Nucleus accumbens (tissue), 56 donors: Measurements from ENCODE around the gene ALG8.
A peak's percentile ranks its signal among the peaks of the same experiment; 100 is the strongest.
"Not testable (repeated sequence)": the region's sequence is repeated elsewhere in the genome, so short reads cannot be mapped to it uniquely, and the experiment has no call there.

ENCODE experiments used
- DNase-seq, 56 donors: peaks; one replicate each; lab custom pipeline; 2025; lab: John Stamatoyannopoulos, UW

Gene ALG8

GRCh38 chr11:78109081-78110015, 30.1 kb downstream of the ALG8 start:
- no peak for DNase-seq

- DNase-seq, result peak in 6 of 56 donors; percentile 3 to 22 (median 8)
Observed at GRCh38 chr11:78100676-78101472, 38.6 kb downstream of the ALG8 start.

GRCh38 chr11:78100261-78100660, 39.2 kb downstream of the ALG8 start:
- no peak for DNase-seq

- no peak for DNase-seq
Observed at GRCh38 chr11:78099666-78100065, 39.8 kb downstream of the ALG8 start.

- no peak for DNase-seq
Observed at GRCh38 chr11:78097666-78098385, 41.6 kb downstream of the ALG8 start.

GRCh38 chr11:78094250-78094649, 45.2 kb downstream of the ALG8 start:
- no peak for DNase-seq

GRCh38 chr11:78086521-78087074, 52.8 kb downstream of the ALG8 start:
- DNase-seq, result not testable (repeated sequence)

GRCh38 chr11:78085972-78086371, 53.5 kb downstream of the ALG8 start:
- no peak for DNase-seq

GRCh38 chr11:78084506-78084905, 54.9 kb downstream of the ALG8 start:
- not testable (repeated sequence) for DNase-seq

GRCh38 chr11:78083021-78083420, 56.4 kb downstream of the ALG8 start:
- no peak for DNase-seq

- no peak for DNase-seq
Observed at GRCh38 chr11:78082146-78082545, 57.3 kb downstream of the ALG8 start.

GRCh38 chr11:78081583-78081982, 57.8 kb downstream of the ALG8 start:
- DNase-seq, result no peak

GRCh38 chr11:78080818-78081495, 58.5 kb downstream of the ALG8 start:
- DNase-seq, result no peak

GRCh38 chr11:78080084-78080817, 59.2 kb downstream of the ALG8 start:
- DNase-seq, result no peak

- peak in 54 of 56 donors; percentile 26 to 87 (median 70) for DNase-seq
Observed at GRCh38 chr11:78079232-78080083, 60.0 kb downstream of the ALG8 start, which contains the start of gene NDUFC2. NDUFC2 (minus strand) TSS chr11:78079862; CDS start chr11:78079744, 118 bp downstream.

GRCh38 chr11:78078218-78079167, 60.9 kb downstream of the ALG8 start:
- DNase-seq, result no peak

GRCh38 chr11:78077592-78077991, 61.8 kb downstream of the ALG8 start:
- not testable (repeated sequence) for DNase-seq
